Right lobe of liver (tissue), 4 donors: Measurements from ENCODE around the gene TANGO2.
A peak's percentile ranks its signal among the peaks of the same experiment; 100 is the strongest.

ENCODE experiments used
- CTCF ChIP-seq, 4 donors: fragments of 200-600 bp in 3 of 4; fragments of 450-650 bp in 1 of 4; IDR thresholded peaks; one replicate each; pipeline versions ENCODE4 v1.5.1 to v1.8.0; 2016 to 2022; ENCODE audit warnings: antibody characterized with exemption in 4 of 4, mild to moderate bottlenecking in 2 of 4
- POLR2A ChIP-seq: fragments of 450-650 bp; IDR thresholded peaks from one replicate; pipeline ENCODE4 v1.6.1; 2017; ENCODE audit warnings: antibody characterized with exemption, mild to moderate bottlenecking
- donor health status: DM: no; HTN: no; CAD: no.
- donor health status: DM: no; HTN: no; CAD: no.
- donor health status: DM: no; HTN: yes; CAD: no.

GRCh38 chr22:20079745-20080444 lies 59.0 kb downstream of the TANGO2 start, which contains the start of gene DGCR8:
- TF ChIP-seq CTCF (IDR thresholded peaks at IDR 0.05) (no peak), POLR2A (peak; percentile 78)
